B cell (primary cell): ENCODE measurements around the gene OR10H4. TPM values are rescaled to one million over a fixed set of nuclear protein-coding genes. Genes with fewer than 3 reads are reported as not detected.
"Not testable (repeated sequence)": the region's sequence is repeated elsewhere in the genome, so short reads cannot be mapped to it uniquely, and the experiment has no call there.

Experiments used
- ATAC-seq: fragments of 200-7000 bp; cut with Tn5 transposase; one replicate; pipeline ENCODE4 v1.10.0; 2021; ENCODE audit warnings: low read depth, mild to moderate bottlenecking, moderate number of reproducible peaks, moderate library complexity
- CTCF ChIA-PET: fragments of 350-600 bp; sonication (Branson Sonifier 250); formaldehyde crosslinking; loops from one replicate; lab custom pipeline; 2021; ENCODE audit warnings: antibody characterized with exemption, inconsistent platforms; lab: Charles Lee
- POLR2A ChIA-PET: fragments of 350-600 bp; sonication (Branson Sonifier 250); formaldehyde crosslinking; loops from one replicate; lab custom pipeline; 2021; ENCODE audit warnings: antibody characterized with exemption; lab: Charles Lee
- DNase-seq: peaks from one replicate; pipeline ENCODE4 v3.0.0; 2013
- H2AFZ ChIP-seq: 2 replicates; pipeline ENCODE4 v1.6.1; 2012; ENCODE audit warnings: mild to moderate bottlenecking, low read depth, low read length; ENCODE audit not compliant: insufficient read depth, poor library complexity, severe bottlenecking
- H3K27ac ChIP-seq, 2 donors: 1 replicate in 1 of 2; 2 replicates in 1 of 2; pipeline ENCODE4 v1.5.1; 2012 to 2013; ENCODE audit warnings: low read length in 2 of 2, mild to moderate bottlenecking in 2 of 2, moderate library complexity in 1 of 2
- H3K27me3 ChIP-seq, 4 experiments: fragments of 200-600 bp in 1 of 4; sonication (generic) in 1 of 4; replicated peaks in 1 of 4; 1 replicate in 2 of 4; 2 replicates in 2 of 4; pipeline versions ENCODE4 v1.6.1 to v1.7.0; 2013 to 2016; ENCODE audit warnings: low read length in 3 of 4, mild to moderate bottlenecking in 2 of 4, mixed read lengths in 1 of 4, moderate library complexity in 1 of 4; ENCODE audit not compliant: insufficient read depth in 4 of 4, control insufficient read depth in 3 of 4; ENCODE audit errors: control extremely low read depth in 1 of 4
- H3K36me3 ChIP-seq, 2 experiments: replicated peaks in 1 of 2; 1 replicate in 1 of 2; 2 replicates in 1 of 2; pipeline versions ENCODE4 v1.6.1 to v1.7.1; 2013; ENCODE audit warnings: low read length in 1 of 2; ENCODE audit not compliant: insufficient read depth in 2 of 2, control insufficient read depth in 1 of 2; ENCODE audit errors: control extremely low read depth in 1 of 2, extremely low read depth in 1 of 2
- H3K4me1 ChIP-seq, 2 donors: fragments of 200-600 bp in 1 of 2; sonication (generic) in 1 of 2; 1 replicate in 1 of 2; 2 replicates in 1 of 2; pipeline versions ENCODE4 v1.5.1 to v1.6.1; 2013 to 2017; ENCODE audit warnings: low read length in 2 of 2; ENCODE audit not compliant: control insufficient read depth in 2 of 2, insufficient read depth in 2 of 2
- H3K4me2 ChIP-seq: replicated peaks from 2 replicates; pipeline ENCODE3; 2012; ENCODE audit warnings: mild to moderate bottlenecking, low read depth, low read length; ENCODE audit not compliant: poor library complexity, severe bottlenecking
- H3K4me3 ChIP-seq, 5 experiments: fragments of 200-600 bp in 1 of 5; sonication (generic) in 1 of 5; 1 replicate in 3 of 5; 2 replicates in 2 of 5; pipeline versions ENCODE4 v1.5.1 to v1.7.0; 2011 to 2016; ENCODE audit warnings: low read length in 4 of 5, mild to moderate bottlenecking in 4 of 5, low read depth in 2 of 5, control low read depth in 1 of 5, moderate library complexity in 1 of 5; ENCODE audit not compliant: insufficient read depth in 1 of 5; ENCODE audit errors: control extremely low read depth in 1 of 5, extremely low read depth in 1 of 5
- H3K79me2 ChIP-seq: fragments of 200-600 bp; sonication (generic); one replicate; pipeline ENCODE4 v1.6.0; 2016; ENCODE audit warnings: low read length; ENCODE audit not compliant: control insufficient read depth, insufficient read depth
- H3K9ac ChIP-seq: fragments of 200-600 bp; sonication (generic); 2 replicates; pipeline ENCODE4 v1.6.1; 2017; ENCODE audit warnings: mild to moderate bottlenecking, low read length, moderate library complexity
- H3K9me3 ChIP-seq, 3 donors: one replicate each; pipeline versions ENCODE4 v1.6.1 to v1.7.1; 2013; ENCODE audit warnings: low read length in 2 of 3; ENCODE audit not compliant: control insufficient read depth in 2 of 3, insufficient read depth in 1 of 3; ENCODE audit errors: control extremely low read depth in 1 of 3
- H4K20me1 ChIP-seq: 2 replicates; pipeline ENCODE4 v1.6.0; 2012; ENCODE audit warnings: mild to moderate bottlenecking, low read length; ENCODE audit not compliant: insufficient read depth, control insufficient read depth, poor library complexity, severe bottlenecking
- H3K27ac Mint-ChIP-seq: one replicate; pipeline ENCODE4 v1.8.0; 2021; ENCODE audit warnings: mixed read lengths
- H3K27me3 Mint-ChIP-seq: one replicate; pipeline ENCODE4 v1.8.0; 2021; ENCODE audit warnings: mixed read lengths
- H3K4me1 Mint-ChIP-seq: one replicate; pipeline ENCODE4 v1.8.0; 2021; ENCODE audit warnings: mixed read lengths
- H3K4me3 Mint-ChIP-seq: one replicate; pipeline ENCODE4 v1.8.0; 2021; ENCODE audit warnings: mixed read lengths
- H3K9me3 Mint-ChIP-seq: one replicate; pipeline ENCODE4 v1.8.0; 2022; ENCODE audit warnings: mixed read lengths; ENCODE audit not compliant: insufficient read depth
- EZH2 ChIP-seq: IDR thresholded peaks from 2 replicates; pipeline ENCODE4 v1.6.1; 2012; ENCODE audit warnings: borderline replicate concordance, low read depth, mild to moderate bottlenecking, moderate library complexity, low read length; ENCODE audit not compliant: insufficient read depth, poor library complexity, severe bottlenecking
- WGBS: methylation state at CpG from one replicate; pipeline ENCODE4 v1.1.5; 2013; ENCODE audit warnings: missing lambda C conversion rate; ENCODE audit not compliant: insufficient coverage; 5-methylcytosine and 5-hydroxymethylcytosine counted together
- intact Hi-C: fragments of 100-400 bp; cut with micrococcal nuclease; formaldehyde crosslinking; loops from one replicate; pipeline ENCODE4 v1.10.0; 2022
- polyA plus RNA-seq: library from polyadenylated mRNA; depleted of rRNA; stranded (reverse); fragments of >200 nt; gene quantifications from 2 replicates; pipeline ENCODE4 v1.2.3, GENCODE V29; 2012
- total RNA-seq, 2 donors: library from RNA; stranded (reverse); fragments of 120-200 nt in 1 of 2; gene quantifications; 1 replicate in 1 of 2; 2 replicates in 1 of 2; pipeline versions ENCODE4 v1.2.3 to v1.2.4, GENCODE V29; 2013 to 2022
- TF ChIP-seq, protein P1 (sequence below): fragments of 200-600 bp; IDR thresholded peaks from one replicate; pipeline ENCODE4 v1.8.0; 2022; ENCODE audit warnings: antibody characterized with exemption, mild to moderate bottlenecking

The OR10H4 gene
- total and polyA plus RNA-seq, 2 donors (not counting 1 experiment from before 2014, with no cell fraction given) = not detected

DNA sequence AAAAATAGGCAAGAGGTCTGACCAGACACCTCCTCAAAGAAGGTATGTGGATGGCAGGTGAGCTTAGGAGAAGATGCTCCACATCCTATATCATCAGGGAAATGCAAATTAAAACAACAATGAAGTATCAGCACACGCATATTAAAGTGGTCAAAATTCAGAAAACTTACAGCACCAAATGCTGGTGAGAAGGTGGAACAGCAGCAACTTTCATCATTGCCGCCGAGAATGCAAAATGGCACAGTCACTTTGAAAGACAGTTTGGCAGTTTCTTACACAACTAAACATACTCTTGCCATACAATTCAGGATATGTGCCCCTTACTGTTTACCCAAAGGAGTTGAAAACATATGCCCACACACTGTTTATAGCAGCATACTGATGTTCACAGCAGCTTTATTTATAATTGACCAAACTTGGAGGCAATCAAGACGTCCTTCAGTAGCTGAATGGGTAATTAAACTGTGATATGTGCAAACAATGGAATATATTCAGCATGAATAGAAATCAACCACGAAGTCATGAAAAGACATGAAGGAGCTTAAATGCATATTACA lies 22.5 kb downstream of the OR10H4 start:
- DNase-seq (no peak), ATAC-seq (no peak)
- intact Hi-C loops = no loop called here
- Histone ChIP-seq H3K27me3 (peaks cover 0 to 2% (median 0%) of the 10 kb centered on the region in 4 experiments), H2AFZ (no peak overlapping the region), H3K4me2 (no peak overlapping the region), H3K79me2 (no peaks in the 10 kb centered on the region), H4K20me1 (no peaks in the 10 kb centered on the region), H3K9me3 (no peaks in the 10 kb centered on the region), H3K4me1 (no peaks in the 10 kb centered on the region), H3K27ac (no peak overlapping the region), H3K4me3 (no peak overlapping the region), H3K36me3 (no peaks in the 10 kb centered on the region), H3K9ac (no peak overlapping the region)
- Mint-ChIP-seq H3K4me3 (no peak overlapping the region), H3K27ac (no peak overlapping the region), H3K9me3 (peaks cover 4% of the 10 kb centered on the region), H3K27me3 (peaks cover 43% of the 10 kb centered on the region), H3K4me1 (no peaks in the 10 kb centered on the region)
- WGBS = 40% methylated on average over 3 of the region's 5 CpGs
- CTCF ChIA-PET = no interaction called here
- no peak for TF ChIP-seq EZH2
- TF ChIP-seq, protein P1, sequence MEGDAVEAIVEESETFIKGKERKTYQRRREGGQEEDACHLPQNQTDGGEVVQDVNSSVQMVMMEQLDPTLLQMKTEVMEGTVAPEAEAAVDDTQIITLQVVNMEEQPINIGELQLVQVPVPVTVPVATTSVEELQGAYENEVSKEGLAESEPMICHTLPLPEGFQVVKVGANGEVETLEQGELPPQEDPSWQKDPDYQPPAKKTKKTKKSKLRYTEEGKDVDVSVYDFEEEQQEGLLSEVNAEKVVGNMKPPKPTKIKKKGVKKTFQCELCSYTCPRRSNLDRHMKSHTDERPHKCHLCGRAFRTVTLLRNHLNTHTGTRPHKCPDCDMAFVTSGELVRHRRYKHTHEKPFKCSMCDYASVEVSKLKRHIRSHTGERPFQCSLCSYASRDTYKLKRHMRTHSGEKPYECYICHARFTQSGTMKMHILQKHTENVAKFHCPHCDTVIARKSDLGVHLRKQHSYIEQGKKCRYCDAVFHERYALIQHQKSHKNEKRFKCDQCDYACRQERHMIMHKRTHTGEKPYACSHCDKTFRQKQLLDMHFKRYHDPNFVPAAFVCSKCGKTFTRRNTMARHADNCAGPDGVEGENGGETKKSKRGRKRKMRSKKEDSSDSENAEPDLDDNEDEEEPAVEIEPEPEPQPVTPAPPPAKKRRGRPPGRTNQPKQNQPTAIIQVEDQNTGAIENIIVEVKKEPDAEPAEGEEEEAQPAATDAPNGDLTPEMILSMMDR = no peak
- POLR2A ChIA-PET = no interaction called here

DNA sequence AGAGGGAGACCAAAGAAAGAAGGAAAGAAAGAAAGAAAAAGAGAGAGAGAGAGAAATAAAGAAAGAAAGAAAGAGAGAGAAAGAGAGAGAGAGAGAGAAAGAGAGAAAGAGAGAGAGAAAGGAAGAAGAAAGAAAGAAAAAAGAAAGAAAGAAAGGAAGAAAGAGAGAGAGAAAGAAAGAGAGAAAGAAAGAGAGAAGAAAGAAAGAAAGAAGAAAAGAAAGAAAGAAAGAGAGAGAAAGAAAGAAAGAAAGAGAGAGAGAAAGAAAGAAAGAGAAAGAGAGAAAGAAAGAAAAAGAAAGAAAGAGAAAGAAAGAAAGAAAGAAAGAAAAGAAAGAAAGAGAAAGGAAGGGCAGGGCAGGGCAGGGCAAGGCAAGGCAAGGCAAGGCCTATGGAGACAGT lies 23.2 kb downstream of the OR10H4 start:
- POLR2A ChIA-PET, H3K36me3 ChIP-seq, H3K27me3 ChIP-seq, H3K4me3 ChIP-seq, H3K79me2 ChIP-seq, H2AFZ ChIP-seq, CTCF ChIA-PET, H3K4me1 Mint-ChIP-seq, H3K27ac ChIP-seq, H3K4me3 Mint-ChIP-seq, H3K9me3 Mint-ChIP-seq, H3K27ac Mint-ChIP-seq, H3K9me3 ChIP-seq, ATAC-seq, H4K20me1 ChIP-seq, H3K9ac ChIP-seq, DNase-seq, intact Hi-C loops, H3K4me1 ChIP-seq, H3K4me2 ChIP-seq: not testable (repeated sequence)
- H3K27me3 Mint-ChIP-seq = peaks cover 42% of the 10 kb centered on the region
- TF ChIP-seq, protein P1 = peak; percentile 37
